Parathyroid adenoma (tissue), 2 donors: Measurements from ENCODE around the gene SERTAD4.
A peak's percentile ranks its signal among the peaks of the same experiment; 100 is the strongest.

Experiments
- H2AFZ ChIP-seq: fragments of 300-600 bp; sonication (generic); one replicate; pipeline ENCODE4 v1.7.0; 2017; ENCODE audit warnings: antibody characterized with exemption, mild to moderate bottlenecking
- H3K27ac ChIP-seq: fragments of 300-600 bp; sonication (generic); one replicate; pipeline ENCODE4 v1.7.0; 2017
- H3K27me3 ChIP-seq: fragments of 300-600 bp; sonication (generic); one replicate; pipeline ENCODE4 v1.7.0; 2017; ENCODE audit warnings: low read length; ENCODE audit not compliant: control insufficient read depth, insufficient read depth
- H3K36me3 ChIP-seq: fragments of 300-600 bp; sonication (generic); one replicate; pipeline ENCODE4 v1.7.0; 2017; ENCODE audit warnings: low read length; ENCODE audit not compliant: control insufficient read depth, insufficient read depth
- H3K4me1 ChIP-seq: fragments of 300-600 bp; sonication (generic); one replicate; pipeline ENCODE4 v1.7.0; 2017; ENCODE audit warnings: control low read depth
- H3K4me2 ChIP-seq: fragments of 300-600 bp; sonication (generic); one replicate; pipeline ENCODE4 v1.7.0; 2017; ENCODE audit warnings: low read length
- H3K4me3 ChIP-seq: fragments of 300-600 bp; sonication (generic); one replicate; pipeline ENCODE4 v1.7.0; 2017; ENCODE audit warnings: low read depth, low read length
- H3K79me2 ChIP-seq: fragments of 300-600 bp; sonication (generic); one replicate; pipeline ENCODE4 v1.7.0; 2017; ENCODE audit warnings: control low read depth
- H3K9ac ChIP-seq: fragments of 300-600 bp; sonication (generic); one replicate; pipeline ENCODE4 v1.7.0; 2017; ENCODE audit warnings: mild to moderate bottlenecking
- H3K9me3 ChIP-seq: fragments of 300-600 bp; sonication (generic); one replicate; pipeline ENCODE4 v1.7.0; 2017; ENCODE audit warnings: low read length; ENCODE audit not compliant: control insufficient read depth
- TF ChIP-seq, protein P1 (sequence below): fragments of 300-600 bp; sonication (generic); IDR thresholded peaks from one replicate; pipeline ENCODE4 v1.7.0; 2017; ENCODE audit warnings: antibody characterized with exemption, mild to moderate bottlenecking
- donor health status: primary hyperparathyroidism.

SERTAD4 gene

DNA sequence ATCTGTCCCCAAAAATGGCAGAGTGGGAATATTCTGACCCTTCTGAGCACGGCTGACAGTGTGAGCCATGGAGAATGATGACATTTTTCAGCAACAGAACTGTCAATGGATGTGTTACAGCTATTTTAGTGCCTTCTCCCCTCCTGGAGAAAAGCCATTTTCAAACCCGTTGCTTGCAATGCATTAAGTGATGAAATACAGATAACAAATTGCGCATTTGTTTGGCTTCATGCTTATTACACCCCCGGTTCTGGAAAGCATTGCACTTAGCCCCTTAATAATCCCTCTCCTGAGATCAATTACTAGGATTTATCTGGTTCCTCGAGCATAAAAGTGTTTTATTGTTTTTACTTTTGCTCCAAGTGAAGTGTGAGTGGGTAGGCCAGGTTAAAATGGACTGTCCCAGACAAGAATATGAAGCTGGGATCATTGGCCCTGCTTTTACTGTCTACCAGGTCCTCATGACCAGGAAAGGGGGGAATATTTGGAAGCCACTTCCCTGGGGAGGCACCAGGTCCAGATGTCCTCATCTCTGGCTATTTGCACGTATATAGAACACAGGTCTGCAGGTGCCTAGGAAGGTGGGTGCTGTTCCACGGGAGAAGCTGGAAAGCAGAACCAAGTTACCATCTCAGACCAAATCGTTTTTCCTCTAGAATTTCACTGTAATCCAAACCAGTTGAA is 58.6 kb downstream of the SERTAD4 start:
- H3K9me3 ChIP-seq = no peaks in the 10 kb centered on the region
- H3K4me2 ChIP-seq = no peak overlapping the region
- no peak overlapping the region for H3K9ac ChIP-seq
- H3K4me3 ChIP-seq = no peak overlapping the region
- TF ChIP-seq, protein P1, sequence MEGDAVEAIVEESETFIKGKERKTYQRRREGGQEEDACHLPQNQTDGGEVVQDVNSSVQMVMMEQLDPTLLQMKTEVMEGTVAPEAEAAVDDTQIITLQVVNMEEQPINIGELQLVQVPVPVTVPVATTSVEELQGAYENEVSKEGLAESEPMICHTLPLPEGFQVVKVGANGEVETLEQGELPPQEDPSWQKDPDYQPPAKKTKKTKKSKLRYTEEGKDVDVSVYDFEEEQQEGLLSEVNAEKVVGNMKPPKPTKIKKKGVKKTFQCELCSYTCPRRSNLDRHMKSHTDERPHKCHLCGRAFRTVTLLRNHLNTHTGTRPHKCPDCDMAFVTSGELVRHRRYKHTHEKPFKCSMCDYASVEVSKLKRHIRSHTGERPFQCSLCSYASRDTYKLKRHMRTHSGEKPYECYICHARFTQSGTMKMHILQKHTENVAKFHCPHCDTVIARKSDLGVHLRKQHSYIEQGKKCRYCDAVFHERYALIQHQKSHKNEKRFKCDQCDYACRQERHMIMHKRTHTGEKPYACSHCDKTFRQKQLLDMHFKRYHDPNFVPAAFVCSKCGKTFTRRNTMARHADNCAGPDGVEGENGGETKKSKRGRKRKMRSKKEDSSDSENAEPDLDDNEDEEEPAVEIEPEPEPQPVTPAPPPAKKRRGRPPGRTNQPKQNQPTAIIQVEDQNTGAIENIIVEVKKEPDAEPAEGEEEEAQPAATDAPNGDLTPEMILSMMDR = no peak
- peak overlapping the region; percentile 96 for H3K27ac ChIP-seq
- peaks cover 7% of the 10 kb centered on the region for H3K4me1 ChIP-seq
- no peaks in the 10 kb centered on the region for H3K27me3 ChIP-seq
- H3K36me3 ChIP-seq = no peaks in the 10 kb centered on the region
- H3K79me2 ChIP-seq = no peaks in the 10 kb centered on the region
- H2AFZ ChIP-seq = peak overlapping the region; percentile 86

DNA sequence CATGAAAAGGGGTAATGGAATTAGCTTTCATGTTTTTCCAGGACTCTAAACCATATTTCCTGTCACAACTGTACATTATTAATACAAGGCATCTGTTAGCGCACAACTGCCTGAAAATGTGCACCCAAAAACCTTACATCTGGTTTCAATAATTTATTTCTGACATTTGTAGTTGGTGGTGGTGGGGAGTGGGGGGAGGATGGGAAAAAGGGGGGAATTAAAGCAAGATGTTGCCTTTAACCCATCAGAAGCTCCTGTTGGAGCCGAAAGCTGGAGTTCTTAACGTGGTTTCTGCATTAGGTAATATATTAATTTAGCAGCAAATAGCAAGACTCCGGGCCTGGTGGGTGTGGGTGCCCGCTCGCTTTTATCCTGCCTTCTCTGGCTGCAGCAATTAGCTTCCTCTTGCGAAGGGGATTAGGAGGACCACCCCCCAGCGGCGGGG is 59.2 kb downstream of the SERTAD4 start:
- Histone ChIP-seq H3K4me2 (peak overlapping the region; percentile 86), H3K9me3 (no peaks in the 10 kb centered on the region), H3K79me2 (no peaks in the 10 kb centered on the region), H3K4me3 (peak overlapping the region; percentile 67), H3K27me3 (no peaks in the 10 kb centered on the region), H3K9ac (no peak overlapping the region), H3K4me1 (peaks cover 7% of the 10 kb centered on the region), H2AFZ (peak overlapping the region; percentile 86), H3K27ac (peak overlapping the region; percentile 96), H3K36me3 (no peaks in the 10 kb centered on the region)
- TF ChIP-seq, protein P1 = no peak

DNA sequence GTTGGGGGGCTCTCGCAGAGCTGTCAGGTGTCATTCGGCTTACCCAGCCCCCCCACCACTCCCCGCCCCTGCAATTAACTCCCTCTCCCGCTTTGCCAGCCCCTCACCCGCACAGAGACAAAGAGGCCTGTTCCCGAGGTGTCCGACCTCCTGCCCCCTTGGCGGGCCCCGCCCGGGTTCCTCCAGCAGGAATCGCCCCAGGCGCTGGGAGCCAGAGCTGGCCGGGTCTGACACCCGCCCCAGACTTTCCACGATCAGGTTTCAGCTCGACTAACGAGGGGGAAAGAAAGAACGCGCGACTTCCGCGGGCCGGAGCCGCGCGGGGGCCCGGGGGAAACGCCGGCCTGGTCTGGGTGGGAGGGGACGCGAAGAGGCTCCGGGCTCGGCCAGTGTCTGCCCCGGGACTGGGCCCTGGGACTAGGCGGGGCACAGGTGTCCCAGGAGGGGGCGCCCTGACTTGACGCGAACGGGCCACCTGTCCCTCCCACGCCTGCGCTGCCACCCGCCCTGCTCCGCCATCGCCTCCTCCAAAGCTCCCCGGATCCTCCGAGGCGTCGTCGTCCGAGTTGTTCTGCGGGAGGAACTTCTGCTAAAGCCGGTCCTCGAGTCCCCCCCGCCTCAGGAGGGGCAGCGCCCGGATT is 59.8 kb downstream of the SERTAD4 start:
- peaks cover 7% of the 10 kb centered on the region for H3K4me1 ChIP-seq
- H3K9ac ChIP-seq = peak overlapping the region; percentile 63
- H3K9me3 ChIP-seq = no peaks in the 10 kb centered on the region
- TF ChIP-seq, protein P1 = peak; percentile 45
- H2AFZ ChIP-seq = peak overlapping the region; percentile 86
- H3K4me3 ChIP-seq = peak overlapping the region; percentile 67
- no peaks in the 10 kb centered on the region for H3K79me2 ChIP-seq
- H3K36me3 ChIP-seq = no peaks in the 10 kb centered on the region
- H3K27ac ChIP-seq = peak overlapping the region; percentile 96
- H3K4me2 ChIP-seq = peak overlapping the region; percentile 86
- no peaks in the 10 kb centered on the region for H3K27me3 ChIP-seq

DNA sequence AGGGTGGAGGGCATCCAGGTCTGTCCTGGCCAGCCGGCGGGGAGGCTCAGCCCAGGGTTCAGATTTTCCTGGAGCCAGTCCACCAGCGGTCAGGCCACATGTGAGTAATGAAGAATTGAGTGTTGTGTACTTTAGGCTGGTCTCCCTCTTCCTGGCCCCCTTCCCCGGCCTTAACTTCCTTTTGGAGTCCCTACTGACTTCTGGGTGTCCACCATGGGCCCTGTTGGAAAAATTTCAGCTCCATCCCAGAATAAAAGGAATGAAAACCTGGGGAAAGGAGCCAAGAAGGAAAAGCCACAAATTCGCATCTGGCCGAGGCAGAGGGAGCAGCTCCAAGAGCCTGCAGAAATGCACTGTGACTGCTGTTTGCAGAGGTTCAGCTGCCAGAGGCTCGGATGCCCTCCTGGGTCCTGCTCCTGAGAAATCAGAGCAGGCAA is 60.6 kb downstream of the SERTAD4 start:
- Histone ChIP-seq H3K9ac (no peak overlapping the region), H3K27ac (peak overlapping the region; percentile 96), H3K4me3 (peak overlapping the region; percentile 67), H3K4me2 (peak overlapping the region; percentile 86), H3K9me3 (no peaks in the 10 kb centered on the region), H2AFZ (peak overlapping the region; percentile 86), H3K79me2 (no peaks in the 10 kb centered on the region), H3K27me3 (no peaks in the 10 kb centered on the region), H3K36me3 (no peaks in the 10 kb centered on the region), H3K4me1 (peaks cover 7% of the 10 kb centered on the region)
- TF ChIP-seq, protein P1 = no peak
